Gastrocnemius medialis (tissue), 4 donors: ENCODE data around the gene DIPK1A. TPM values are rescaled to one million over a fixed set of nuclear protein-coding genes. Genes with fewer than 3 reads are reported as not detected.

Experiments used
- ATAC-seq, 2 donors: fragments of 150-250 bp; one replicate each; pipeline ENCODE4 v1.9.1; 2016
- DNase-seq, 2 donors: peaks; one replicate each; pipeline ENCODE4 v3.0.0-alpha.2; 2019
- H3K27ac ChIP-seq, 4 donors: fragments of 200-600 bp; sonication (generic); 1 replicate in 1 of 4; 2 replicates in 3 of 4; pipeline ENCODE4 v1.5.1; 2016 to 2018; ENCODE audit warnings: mild to moderate bottlenecking in 2 of 4, moderate library complexity in 1 of 4
- H3K27me3 ChIP-seq, 3 donors: fragments of 200-600 bp; sonication (generic) in 2 of 3; 1 replicate in 1 of 3; 2 replicates in 2 of 3; pipeline versions ENCODE4 v1.5.1 to v1.6.0; 2016 to 2019; ENCODE audit warnings: mild to moderate bottlenecking in 1 of 3, moderate library complexity in 1 of 3
- H3K36me3 ChIP-seq, 2 donors: fragments of 200-600 bp; sonication (generic) in 1 of 2; one replicate each; pipeline ENCODE4 v1.5.1; 2017 to 2018
- H3K4me1 ChIP-seq, 2 donors: fragments of 200-600 bp; sonication (generic) in 1 of 2; one replicate each; pipeline ENCODE4 v1.5.1; 2016 to 2017; ENCODE audit warnings: mild to moderate bottlenecking in 2 of 2
- H3K4me3 ChIP-seq, 4 donors: fragments of 200-600 bp; sonication (generic) in 3 of 4; 1 replicate in 1 of 4; 2 replicates in 3 of 4; pipeline ENCODE4 v1.5.1; 2016 to 2019; ENCODE audit warnings: mild to moderate bottlenecking in 2 of 4
- H3K9me3 ChIP-seq, 3 donors: fragments of 200-600 bp; sonication (generic) in 2 of 3; 1 replicate in 1 of 3; 2 replicates in 2 of 3; pipeline ENCODE4 v1.5.1; 2016 to 2019
- POLR2A ChIP-seq, 2 donors: fragments of 450-650 bp; IDR thresholded peaks; one replicate each; pipeline ENCODE4 v1.6.1; 2017; ENCODE audit warnings: antibody characterized with exemption in 2 of 2, mild to moderate bottlenecking in 2 of 2, moderate library complexity in 2 of 2
- in situ Hi-C, 4 donors: fragments of 200-750 bp; cut with MboI; loops; one replicate each; pipeline versions ENCODE4 v1.15.0 to v1.8.0; 2017; ENCODE audit warnings: low sequenced_read_pairs in 4 of 4
- intact Hi-C: fragments of 100-400 bp; cut with DNase I; formaldehyde crosslinking; loops from one replicate; pipeline ENCODE4 v1.15.1; 2023; ENCODE audit warnings: low total_unique reads
- total RNA-seq, 4 donors: library from RNA; depleted of rRNA; stranded (reverse); fragments of >200 nt; gene quantifications; one replicate each; pipeline versions ENCODE4 v1.1.0 to v1.2.3, GENCODE V29; 2016
- TF ChIP-seq, protein P1 (sequence below), 5 experiments: fragments of 450-650 bp in 3 of 5; fragments of 200-600 bp in 2 of 5; sonication (generic) in 2 of 5; IDR thresholded peaks in 4 of 5; conservative IDR thresholded peaks in 1 of 5; 1 replicate in 4 of 5; 2 replicates in 1 of 5; pipeline ENCODE4 v1.5.1; 2016 to 2019; ENCODE audit warnings: antibody characterized with exemption in 5 of 5, mild to moderate bottlenecking in 3 of 5, moderate library complexity in 3 of 5

Gene DIPK1A
- total RNA-seq, 4 donors from 2014 or later, result 3.3 to 9.2 (median 4.7) TPM

DNA sequence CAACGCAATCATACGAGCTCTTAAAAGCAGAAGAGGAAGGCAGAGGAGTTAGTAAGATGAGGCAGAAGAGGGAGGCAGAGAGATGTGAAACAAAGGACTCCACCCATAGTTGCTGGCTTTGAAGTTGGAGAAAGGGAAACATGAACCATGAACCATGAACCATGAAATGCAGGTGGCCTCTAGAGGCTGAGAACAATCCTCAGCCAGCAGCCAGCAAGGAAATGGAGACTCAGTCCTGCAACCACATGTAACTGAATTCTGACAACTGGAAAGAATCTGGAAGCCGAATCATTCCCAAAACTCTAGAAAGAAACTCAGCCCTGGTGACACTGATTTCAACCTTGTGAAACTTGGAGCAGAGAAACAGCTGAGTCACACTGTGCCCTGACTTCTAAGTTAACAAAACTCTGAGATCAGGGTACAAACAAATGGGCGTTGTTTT lies 10.1 kb downstream of the DIPK1A start:
- intact Hi-C loops (no loop called here), in situ Hi-C loops (no loop called here)
- TF ChIP-seq POLR2A (IDR thresholded peaks at IDR 0.05), result no peak
- TF ChIP-seq, protein P1, sequence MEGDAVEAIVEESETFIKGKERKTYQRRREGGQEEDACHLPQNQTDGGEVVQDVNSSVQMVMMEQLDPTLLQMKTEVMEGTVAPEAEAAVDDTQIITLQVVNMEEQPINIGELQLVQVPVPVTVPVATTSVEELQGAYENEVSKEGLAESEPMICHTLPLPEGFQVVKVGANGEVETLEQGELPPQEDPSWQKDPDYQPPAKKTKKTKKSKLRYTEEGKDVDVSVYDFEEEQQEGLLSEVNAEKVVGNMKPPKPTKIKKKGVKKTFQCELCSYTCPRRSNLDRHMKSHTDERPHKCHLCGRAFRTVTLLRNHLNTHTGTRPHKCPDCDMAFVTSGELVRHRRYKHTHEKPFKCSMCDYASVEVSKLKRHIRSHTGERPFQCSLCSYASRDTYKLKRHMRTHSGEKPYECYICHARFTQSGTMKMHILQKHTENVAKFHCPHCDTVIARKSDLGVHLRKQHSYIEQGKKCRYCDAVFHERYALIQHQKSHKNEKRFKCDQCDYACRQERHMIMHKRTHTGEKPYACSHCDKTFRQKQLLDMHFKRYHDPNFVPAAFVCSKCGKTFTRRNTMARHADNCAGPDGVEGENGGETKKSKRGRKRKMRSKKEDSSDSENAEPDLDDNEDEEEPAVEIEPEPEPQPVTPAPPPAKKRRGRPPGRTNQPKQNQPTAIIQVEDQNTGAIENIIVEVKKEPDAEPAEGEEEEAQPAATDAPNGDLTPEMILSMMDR (IDR thresholded peaks at IDR 0.05 in 4 of 5, conservative IDR thresholded peaks at IDR 0.05 in 1 of 5), result no peak
- Histone ChIP-seq H3K9me3 (no peaks in the 10 kb centered on the region), H3K27me3 (no peaks in the 10 kb centered on the region), H3K4me3 (no peak overlapping the region), H3K4me1 (peaks cover 19 to 31% of the 10 kb centered on the region in 2 donors), H3K27ac (peak overlapping the region; percentile 3 to 64 (median 22)), H3K36me3 (no peaks in the 10 kb centered on the region)
- DNase-seq (no peak), ATAC-seq (peak; percentile 71 to 73)

DNA sequence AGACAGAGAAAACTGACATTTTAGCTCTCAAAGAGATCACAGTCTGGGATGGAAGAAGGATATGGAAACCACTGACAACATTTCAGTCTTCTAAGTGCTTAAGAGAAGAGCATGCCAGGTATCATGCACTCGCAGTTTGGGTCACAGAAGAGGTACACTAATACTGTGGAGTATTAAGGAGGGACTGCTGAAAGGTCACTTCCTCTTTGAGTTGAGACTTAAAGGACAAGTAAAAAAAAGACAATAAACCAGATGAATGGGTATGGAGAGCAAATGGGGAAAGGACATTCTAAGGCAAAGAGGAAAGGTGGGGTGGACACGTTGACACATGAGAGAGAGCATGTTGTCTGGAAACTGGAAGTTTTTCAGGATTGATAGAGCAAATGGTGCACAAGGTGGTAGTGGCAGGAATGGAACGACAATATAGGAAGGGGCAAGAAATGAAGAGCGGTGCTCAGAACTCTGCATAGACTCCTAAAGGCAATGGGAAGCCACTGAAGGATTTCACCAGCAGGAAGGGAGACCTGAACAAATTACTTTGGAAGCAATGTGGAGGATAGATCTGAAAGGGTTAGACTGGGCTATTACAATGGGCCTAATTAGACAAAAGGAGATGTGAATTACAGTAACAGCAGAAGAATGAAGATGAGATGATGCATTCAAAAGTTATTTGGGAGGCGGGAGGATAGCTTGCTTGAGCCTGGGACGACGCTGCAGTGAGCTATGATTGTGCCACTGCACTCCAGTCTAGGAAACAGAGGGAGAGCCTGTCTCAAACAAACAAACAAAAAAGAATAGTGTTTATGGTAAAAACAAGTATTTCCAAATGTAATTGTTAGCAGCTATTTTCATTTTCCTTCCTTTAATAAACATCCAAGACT lies 11.1 kb downstream of the DIPK1A start:
- no peaks in the 10 kb centered on the region for H3K9me3 ChIP-seq
- H3K4me3 ChIP-seq, result no peak overlapping the region
- H3K36me3 ChIP-seq, result no peaks in the 10 kb centered on the region
- in situ Hi-C loops, result no loop called here
- DNase-seq, result no peak
- H3K27ac ChIP-seq, result peak overlapping the region in 1 of 4 donors; percentile 11
- TF ChIP-seq POLR2A (IDR thresholded peaks at IDR 0.05), result no peak
- TF ChIP-seq, protein P1 (IDR thresholded peaks at IDR 0.05 in 4 of 5, conservative IDR thresholded peaks at IDR 0.05 in 1 of 5), result no peak
- H3K27me3 ChIP-seq, result no peaks in the 10 kb centered on the region
- H3K4me1 ChIP-seq, result peaks cover 20 to 32% of the 10 kb centered on the region in 2 donors
- no peak for ATAC-seq
- intact Hi-C loops, result no loop called here

DNA sequence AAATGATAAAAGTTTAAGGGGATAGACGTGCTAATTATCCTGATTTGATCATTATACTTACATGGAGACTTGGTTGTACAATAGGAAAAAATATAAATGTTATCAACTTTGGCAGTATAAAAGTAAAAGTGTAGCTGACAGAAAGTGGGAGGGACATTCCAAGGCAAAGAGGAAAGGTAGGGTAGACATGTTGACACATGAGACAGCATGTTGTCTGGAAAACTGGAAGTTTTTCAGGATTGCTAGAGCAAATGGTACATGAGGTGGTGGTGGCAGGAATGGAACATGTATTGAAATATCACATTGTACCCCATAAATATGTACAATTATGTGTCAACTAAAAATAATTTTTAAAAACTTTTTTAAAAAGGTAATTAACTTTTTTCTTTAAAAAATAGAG lies 13.2 kb downstream of the DIPK1A start:
- TF ChIP-seq POLR2A (IDR thresholded peaks at IDR 0.05), result no peak
- TF ChIP-seq, protein P1 (IDR thresholded peaks at IDR 0.05 in 4 of 5, conservative IDR thresholded peaks at IDR 0.05 in 1 of 5), result no peak
- in situ Hi-C loops, result no loop called here
- Histone ChIP-seq H3K27ac (no peak overlapping the region), H3K4me3 (no peak overlapping the region), H3K9me3 (no peaks in the 10 kb centered on the region), H3K4me1 (peaks cover 32 to 44% of the 10 kb centered on the region in 2 donors), H3K27me3 (no peaks in the 10 kb centered on the region), H3K36me3 (no peaks in the 10 kb centered on the region)
- intact Hi-C loops, result no loop called here
- ATAC-seq (no peak), DNase-seq (no peak)

DNA sequence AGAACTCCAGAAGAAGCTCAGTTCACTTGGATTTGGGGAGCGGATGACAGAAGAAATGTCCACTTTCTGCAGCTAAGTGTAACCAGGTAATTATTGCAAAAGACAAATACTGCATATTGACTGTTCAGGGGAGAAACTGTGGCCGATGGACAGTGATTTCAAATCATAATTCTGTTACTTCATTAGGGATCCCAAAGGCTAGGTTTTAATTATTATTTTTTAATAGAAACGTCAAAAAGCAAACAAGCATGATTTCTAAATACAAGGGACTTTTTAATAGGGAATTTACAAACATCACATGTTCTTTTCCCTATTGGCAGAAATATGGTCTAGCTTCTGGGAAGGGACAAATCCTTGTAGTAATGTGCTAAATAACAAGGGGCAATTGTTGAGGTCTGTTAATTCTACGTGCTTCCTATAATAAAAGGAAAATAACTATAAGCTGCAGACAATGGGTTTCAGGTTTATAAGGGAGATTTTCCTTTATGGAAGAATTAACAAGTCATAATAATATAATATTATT lies 15.5 kb downstream of the DIPK1A start:
- no peaks in the 10 kb centered on the region for H3K36me3 ChIP-seq
- in situ Hi-C loops (no loop called here), intact Hi-C loops (no loop called here)
- DNase-seq (no peak), ATAC-seq (no peak)
- peaks cover 37 to 43% of the 10 kb centered on the region in 2 donors for H3K4me1 ChIP-seq
- peak overlapping the region in 1 of 4 donors; percentile 56 for H3K27ac ChIP-seq
- H3K9me3 ChIP-seq, result no peaks in the 10 kb centered on the region
- no peak overlapping the region for H3K4me3 ChIP-seq
- TF ChIP-seq, protein P1 (IDR thresholded peaks at IDR 0.05 in 4 of 5, conservative IDR thresholded peaks at IDR 0.05 in 1 of 5), result no peak
- no peak for TF ChIP-seq POLR2A (IDR thresholded peaks at IDR 0.05)
- H3K27me3 ChIP-seq, result no peaks in the 10 kb centered on the region
